ENCODE measurements around the gene PLAAT2.
"Not testable (repeated sequence)": the region's sequence is repeated elsewhere in the genome, so short reads cannot be mapped to it uniquely, and the experiment has no call there.

PLAAT2 gene

DNA sequence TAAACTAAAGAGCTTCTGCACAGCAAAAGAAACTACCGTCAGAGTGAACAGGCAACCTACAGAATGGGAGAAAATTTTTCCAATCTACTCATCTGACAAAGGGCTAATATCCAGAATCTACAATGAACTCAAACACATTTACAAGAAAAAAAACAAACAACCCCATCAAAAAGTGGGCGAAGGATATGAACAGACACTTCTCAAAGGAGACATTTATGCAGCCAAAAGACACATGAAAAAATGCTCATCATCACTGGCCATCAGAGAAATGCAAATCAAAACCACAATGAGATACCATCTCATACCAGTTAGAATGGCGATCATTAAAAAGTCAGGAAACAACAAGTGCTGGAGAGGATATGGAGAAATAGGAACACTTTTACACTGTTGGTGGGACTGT is 15.7 kb upstream of the PLAAT2 start:
- not testable (repeated sequence) for DNase-seq (ENCODE audit: low read depth in 2 of 2)

DNA sequence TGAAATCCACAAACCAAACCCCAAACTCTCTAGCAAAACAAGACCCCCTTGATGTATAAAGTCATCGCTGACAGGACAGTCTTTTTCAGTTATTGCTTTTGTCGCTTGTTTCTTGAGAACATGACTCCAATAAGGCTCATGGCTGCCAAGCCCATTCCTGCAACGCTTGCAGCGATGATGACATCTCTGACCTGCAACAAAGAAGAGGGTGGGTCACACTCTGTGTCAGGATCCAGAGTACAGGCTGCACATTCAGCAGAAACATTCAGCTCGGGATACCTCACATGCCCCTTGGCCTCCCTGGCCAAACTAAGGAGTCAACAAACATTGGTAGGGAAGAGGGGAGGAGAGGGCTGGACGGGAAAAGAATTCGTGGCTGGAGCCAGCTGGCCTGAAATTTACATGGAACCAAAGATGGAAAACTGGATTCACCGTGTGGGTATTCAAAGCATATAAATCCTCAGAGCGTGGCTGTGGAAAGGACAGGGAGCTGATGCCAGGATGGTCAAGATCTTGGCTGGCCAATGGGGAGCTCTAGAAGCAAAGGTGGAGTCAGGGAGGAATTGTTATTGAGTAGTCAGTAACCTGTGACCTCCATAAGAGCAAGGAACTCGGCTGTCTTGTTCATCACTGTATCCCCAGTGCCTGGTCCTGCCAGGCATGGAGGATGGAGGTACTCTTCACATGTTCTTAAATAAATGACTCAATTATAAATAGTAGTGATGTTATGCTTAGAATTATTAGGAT is 11.8 kb upstream of the PLAAT2 start:
- DNase-seq (ENCODE audit: low read depth in 2 of 2), result no peak

DNA sequence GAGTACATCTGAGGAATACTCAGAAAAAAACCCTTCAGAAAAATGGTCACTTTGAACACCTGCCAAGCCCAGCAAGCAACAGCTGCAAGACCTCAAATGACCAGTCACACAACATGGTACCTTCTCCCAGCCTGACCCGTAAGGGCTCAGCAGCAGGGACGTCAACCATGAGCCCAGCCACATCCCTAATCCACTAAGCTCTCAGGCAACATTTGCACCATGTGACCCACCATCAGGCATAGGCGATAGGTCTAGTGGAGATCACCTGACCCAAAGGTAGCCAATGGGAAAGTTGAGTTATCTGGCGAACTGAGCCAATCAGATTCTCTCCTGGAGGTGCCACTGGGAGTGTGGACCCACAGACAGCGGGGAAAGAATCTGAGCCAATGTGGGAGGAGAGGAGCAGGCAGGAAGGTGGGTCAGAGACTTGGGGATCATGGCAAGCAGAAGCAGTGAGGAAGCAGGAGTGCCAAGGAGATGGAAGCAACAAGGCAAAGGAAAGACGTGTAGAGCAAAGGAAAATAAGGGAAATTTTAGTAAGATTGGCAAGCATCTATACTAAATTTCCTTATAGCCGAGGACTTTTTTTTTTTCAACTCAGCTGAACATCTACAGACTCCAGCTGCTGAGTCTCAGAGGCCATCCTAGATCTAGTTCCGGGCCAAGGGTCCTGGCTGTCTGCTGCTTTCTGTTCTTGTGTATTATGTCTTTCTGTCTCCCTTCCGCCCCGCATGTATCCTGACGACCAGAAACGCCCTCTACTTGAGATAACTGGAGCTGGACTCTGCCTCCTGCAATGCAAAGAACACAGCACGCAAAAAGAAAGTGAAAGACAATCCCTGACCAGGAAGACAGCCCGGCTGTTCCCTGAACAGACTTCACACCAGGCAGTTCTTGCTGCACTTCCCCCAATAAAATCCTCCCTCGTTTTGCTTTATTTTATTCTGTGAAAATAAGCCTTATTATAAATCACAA is 11.0 kb upstream of the PLAAT2 start:
- no peak for DNase-seq (ENCODE audit: low read depth in 2 of 2)

DNA sequence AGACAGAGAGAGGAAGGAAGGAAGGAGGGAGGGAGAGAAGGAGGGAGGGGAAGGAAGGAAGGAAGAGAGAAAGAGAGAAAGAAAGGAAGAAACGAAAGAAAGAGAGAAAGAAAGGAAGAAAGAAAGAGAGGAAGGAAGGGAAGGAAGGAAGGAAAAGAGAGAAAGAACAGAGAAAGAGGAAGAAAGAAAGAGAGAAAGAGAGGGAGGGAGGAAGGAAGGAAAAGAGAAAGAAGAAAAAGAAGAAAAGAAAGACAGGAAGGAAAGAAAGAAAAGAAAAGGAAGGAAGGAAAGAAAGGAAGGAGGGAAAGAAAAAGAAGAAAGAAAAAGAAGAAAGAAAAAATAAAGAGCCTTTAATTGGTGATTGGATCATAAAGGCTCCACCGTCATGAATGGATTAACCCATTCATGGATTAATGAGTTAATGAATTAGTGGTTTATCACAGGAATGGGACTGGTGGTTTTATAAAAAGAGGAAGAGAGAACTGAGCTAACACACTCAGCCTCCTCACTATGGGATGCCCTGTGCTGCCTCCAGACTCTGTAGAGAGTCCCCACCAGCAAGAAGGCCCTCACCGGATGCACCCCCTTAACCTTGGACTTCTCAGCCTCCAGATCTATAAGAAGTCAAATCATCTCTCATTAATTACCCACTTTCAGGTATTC is 9.0 kb upstream of the PLAAT2 start:
- DNase-seq (ENCODE audit: low read depth in 2 of 2), result no peak

DNA sequence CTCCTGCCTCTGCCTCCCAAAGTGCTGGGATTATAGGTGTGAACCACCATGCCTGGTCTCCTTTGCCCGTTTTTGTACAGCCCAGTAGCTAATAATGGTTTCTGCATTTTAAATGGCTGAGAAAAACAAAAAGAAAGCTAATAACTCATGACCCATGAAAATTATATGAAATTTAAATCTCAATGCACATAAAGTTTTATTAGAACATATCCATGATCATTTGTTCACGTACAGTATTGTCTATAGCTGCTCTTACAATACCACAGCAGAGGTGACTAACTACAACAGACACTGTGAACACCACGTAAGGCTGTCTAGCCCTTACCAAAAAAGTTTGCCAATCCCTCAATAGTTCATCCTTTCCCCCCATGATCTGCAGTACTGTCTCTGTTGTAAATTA is 6.4 kb upstream of the PLAAT2 start:
- DNase-seq (ENCODE audit: low read depth in 2 of 2), result no peak

DNA sequence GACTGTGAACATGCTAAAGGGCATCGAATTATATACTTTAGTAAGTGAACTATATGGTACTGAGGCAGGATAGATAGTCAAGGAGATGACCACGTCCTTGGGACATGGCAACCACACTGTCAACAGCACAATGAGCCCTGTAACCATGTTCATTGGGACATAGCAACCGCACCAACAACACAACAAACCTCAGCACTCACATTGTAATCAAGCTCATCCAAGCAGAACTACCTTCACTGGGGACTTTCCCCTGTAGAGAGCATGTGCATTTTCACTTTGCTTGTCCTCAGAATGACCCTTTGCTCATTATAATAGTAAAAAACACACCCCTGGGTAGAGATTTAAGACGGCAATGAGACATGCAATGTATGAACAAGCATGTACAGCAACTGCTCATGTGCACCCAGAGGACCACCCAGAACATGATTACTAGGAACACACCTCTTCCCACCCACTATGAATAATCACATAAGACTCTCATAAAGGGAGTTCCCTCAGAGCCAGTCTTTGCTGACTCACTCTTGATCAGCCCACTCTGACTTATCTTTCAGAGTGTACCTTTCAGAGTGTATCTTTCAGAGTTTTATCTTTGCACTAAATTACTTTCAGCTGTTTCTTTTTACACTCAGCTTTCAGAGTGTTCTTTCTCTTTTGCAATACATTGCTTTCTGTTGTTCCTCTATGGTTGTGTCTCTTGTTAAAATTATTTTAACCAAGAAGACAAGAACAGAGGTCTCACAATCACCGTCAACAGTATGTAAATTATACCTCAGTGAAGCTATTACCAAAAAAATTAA is 4.1 kb upstream of the PLAAT2 start:
- peak in 1 of 2 donors; percentile 44 for DNase-seq (ENCODE audit: low read depth in 2 of 2)

DNA sequence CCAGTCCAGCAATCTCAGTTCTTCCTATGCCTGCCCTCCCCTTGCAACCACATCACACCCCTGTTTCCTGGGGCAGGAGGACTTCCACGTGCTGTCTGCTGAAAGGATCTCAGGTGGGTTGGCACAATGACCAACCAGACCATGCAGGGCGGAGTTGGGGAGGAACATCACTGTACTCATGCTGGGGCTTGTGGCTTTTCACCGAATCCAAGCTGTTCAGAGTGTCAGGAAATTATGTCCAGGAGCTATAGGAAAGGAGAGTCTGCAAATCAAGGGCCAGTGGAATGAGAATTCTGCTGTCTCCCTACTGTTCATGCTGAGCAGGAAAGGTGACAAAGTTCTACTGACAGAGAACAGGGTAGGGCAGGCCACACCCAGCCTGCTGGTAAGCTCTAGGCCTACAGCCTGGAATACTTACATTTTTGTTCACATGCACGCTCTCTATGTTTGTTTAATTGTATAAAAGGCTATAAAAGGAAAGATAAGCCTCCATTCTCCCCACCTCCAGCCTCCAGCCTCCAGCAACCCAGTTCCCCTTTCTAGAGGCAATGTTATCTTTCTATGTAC is 1.7 kb upstream of the PLAAT2 start:
- no peak for DNase-seq (ENCODE audit: low read depth in 2 of 2)

DNA sequence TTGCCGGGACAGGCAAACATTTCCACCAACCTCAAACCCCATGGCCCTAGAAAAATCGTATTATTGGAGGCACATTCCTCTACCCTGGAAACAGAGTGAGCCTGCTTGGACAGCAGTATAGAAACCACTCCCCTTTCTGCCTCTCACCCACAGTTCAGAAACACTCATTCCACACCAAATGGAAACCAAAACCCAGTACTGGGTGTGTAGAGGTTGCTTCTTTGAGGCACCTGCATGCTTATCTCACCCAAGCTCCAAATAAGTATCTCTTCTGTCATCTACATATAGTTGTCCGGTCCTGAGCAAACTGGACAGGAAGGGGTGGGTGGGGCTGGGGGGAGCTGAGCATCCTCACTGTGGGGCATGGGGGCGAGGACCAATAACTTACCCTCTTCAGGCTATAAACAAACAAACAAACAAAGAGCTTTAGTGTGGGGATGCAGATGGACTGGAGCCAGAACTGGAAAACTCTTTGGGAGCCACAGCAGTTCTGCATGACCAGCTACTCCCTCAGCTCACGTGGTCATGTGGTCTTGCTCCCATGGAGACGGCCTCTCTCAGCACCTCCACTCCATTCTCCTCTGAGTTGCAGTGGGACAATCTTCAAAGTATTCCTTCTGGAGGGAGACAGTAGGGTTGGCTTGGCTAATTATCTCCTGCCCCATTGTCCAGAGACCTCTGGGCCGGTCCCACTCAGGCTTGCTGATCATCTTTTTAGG is 1.0 kb upstream of the PLAAT2 start:
- DNase-seq (ENCODE audit: low read depth in 2 of 2), result peak in 1 of 2 donors; percentile 14

DNA sequence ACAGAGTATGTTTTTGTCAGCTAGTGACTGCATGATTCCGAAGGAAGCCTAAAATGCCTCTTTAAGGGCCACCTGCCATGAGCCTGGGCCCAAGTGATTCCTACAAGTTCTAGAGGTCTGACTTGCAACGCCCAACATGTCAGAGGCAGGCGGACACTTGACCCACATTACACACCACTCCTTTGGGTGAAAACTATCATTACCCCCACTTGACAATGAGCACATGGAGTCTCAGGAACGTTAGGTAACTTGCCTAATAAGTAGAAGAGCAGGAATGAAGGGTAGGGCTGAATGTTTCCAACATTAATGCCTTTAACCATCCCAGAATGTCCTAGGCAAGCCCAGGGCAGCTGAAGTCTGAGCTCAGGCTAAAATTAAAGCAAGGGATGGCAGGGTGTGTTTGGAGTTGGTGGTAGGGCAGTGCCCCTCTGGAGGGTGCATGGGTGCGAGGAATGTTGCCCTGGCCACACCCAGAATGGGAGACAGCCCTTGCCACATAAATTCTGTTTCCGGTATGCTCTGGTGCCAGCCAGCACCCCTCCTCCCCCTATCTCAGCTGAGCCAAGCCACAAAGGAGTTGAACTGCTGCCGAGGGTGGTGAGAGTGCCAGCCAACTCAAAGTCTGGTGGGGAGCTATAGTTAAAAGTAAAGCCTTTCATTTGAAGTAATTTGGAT is 2.5 kb downstream of the PLAAT2 start:
- no peak for DNase-seq (ENCODE audit: low read depth in 2 of 2)

DNA sequence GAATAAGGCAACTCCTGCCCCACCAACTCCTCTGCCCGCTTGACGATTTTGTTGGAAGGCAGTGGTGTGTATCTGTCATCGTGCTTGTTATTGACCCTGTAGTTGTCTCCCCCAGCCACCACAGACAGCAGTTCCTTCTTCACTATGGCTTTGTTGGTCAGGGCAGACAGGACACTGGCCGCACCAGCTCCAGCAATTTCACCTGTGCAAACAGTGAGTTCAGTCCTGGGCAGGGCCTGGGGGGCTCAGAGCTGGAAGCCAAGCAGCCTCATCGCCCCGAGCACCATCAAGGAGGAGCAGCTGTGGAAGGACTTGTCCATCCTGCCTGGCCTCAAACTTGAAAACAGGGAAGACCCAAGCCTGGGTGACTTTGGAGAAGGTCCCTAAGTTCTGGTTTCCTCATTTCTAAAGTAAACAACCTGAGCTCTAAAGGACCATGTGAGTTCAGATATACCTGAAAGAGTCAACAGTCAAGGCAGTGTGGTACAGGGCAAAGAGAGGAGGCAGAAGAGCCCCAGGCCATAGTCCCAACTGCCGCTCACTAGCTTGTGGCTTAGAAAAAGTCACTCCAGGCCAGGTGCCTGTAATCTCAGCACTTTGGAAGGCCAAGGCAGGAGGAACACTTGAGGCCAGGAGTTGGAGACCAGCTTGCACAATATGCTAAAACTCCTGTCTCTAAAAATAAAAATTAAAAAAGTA is 4.6 kb downstream of the PLAAT2 start:
- DNase-seq (ENCODE audit: low read depth in 2 of 2), result no peak

DNA sequence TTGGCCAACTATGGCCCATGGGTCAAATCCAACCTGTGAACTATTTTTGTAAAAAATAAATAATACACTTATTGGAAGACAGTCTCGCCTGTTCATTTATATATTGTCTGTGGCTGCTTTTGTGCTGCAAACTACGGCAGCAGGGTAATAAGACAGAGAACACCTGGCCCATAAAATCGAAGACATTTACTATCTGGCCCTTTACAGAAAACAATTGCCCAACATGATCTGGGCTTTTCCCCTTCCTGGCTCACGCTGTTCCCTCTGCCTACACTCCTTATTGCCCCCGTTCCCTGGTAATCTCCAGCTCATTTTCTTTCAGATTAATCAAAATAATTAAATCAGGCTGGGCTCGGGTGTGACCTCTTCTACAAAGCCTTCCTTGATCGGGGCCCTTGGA is 5.6 kb downstream of the PLAAT2 start:
- no peak for DNase-seq (ENCODE audit: low read depth in 2 of 2)

DNA sequence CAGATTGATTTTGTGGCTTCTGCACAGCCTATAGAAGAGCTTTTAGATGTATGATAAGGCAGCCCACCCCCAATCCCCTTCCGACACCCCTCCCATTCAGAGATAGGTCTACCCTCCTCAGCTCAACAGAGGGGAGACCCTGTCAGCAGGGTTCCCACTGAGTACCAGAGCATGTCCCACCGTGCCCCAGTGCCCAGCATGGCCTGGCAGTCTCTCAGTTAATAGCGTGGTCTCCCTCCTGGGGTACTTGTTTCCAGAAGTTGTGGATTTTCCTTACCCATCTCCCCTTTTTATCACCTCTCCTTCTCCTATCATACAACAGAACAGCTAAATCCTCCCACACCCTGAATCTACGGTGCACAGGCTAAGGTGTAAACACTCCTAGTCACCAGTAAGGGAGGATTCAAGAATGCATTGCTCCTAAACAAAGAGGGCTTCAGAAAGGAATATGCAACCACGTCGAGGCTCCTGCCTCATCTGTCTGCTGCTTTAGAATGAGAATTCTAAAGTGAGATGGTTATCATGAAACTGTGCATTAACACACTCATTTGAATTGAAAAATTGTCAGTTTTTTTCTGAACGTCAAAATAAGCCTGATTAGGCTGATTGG is 6.7 kb downstream of the PLAAT2 start:
- no peak for DNase-seq (ENCODE audit: low read depth in 2 of 2)

DNA sequence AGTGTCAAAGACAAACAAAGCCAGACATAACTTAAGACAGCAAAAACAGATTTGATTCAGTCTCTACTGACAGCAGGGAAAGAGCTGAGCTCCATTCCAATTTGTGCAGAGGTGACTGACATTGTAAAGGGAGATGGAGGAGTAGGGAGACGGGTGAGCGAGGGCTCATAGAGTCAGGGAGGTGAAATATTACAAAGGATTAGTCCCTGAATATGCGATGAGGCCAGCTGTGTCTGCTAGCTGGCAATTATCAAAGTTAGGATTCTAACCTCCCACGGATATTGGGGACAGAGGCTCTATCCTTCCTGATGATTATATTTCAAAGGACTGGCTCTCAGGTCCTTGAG is 8.3 kb downstream of the PLAAT2 start:
- no peak for DNase-seq (ENCODE audit: low read depth in 2 of 2)

DNA sequence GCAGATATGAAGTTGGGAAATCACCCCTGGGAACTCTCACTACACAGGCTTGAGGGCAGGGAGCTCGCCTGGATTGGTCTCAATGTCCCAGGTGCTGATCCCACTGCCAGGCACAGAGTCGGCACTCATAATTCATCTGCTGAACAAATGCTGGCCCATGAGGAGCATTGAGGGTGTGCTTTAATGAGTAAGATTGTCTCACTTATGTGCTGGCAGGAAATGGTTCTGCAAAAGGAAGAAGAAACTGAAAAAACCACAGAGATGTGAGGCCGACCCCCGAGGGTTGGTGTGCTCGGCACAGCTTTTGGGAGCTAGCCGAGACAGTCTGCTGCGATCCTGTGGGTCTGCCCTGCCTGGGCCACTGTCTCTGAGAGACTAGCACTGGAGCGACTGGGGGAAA is 9.4 kb downstream of the PLAAT2 start:
- DNase-seq (ENCODE audit: low read depth in 2 of 2), result peak in 1 of 2 donors; percentile 35

DNA sequence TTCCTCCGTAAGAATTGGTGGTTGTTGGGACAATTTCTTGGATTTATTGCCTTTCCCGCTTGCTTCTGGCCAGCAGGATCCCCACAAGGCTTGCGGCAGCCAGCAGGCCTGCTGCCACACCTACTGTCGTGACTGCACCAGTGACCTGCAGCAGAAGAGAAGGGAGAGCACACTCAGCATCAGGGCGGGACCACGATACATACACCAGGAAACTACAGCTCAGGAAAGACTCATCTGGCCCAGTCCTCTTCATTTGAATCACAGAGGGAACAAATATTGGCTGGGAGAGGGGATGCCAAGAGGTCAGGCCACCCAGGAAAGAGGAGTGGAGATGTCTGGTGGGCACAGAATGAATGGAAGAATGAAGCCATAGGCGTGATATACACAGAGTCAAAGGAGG is 10.3 kb downstream of the PLAAT2 start:
- no peak for DNase-seq (ENCODE audit: low read depth in 2 of 2)

DNA sequence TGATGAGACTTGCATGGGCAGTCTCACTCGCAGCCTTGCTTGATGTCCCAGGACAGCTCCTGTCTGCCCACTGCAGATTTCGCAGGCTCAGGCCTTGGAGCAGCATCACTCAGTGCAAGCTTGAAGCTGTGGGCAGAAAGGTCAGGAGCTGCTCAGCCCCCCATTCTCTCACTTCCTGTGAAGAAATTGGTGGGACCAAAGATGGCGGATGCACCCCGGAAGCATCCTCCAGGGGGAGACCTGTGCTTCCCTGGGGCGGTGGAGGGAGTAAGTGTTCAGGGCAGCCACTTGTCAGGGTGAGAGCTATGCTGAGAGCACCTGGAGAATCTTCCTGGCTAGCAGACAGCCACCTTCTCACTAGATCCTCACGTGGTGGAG is 11.3 kb downstream of the PLAAT2 start:
- no peak for DNase-seq (ENCODE audit: low read depth in 2 of 2)

DNA sequence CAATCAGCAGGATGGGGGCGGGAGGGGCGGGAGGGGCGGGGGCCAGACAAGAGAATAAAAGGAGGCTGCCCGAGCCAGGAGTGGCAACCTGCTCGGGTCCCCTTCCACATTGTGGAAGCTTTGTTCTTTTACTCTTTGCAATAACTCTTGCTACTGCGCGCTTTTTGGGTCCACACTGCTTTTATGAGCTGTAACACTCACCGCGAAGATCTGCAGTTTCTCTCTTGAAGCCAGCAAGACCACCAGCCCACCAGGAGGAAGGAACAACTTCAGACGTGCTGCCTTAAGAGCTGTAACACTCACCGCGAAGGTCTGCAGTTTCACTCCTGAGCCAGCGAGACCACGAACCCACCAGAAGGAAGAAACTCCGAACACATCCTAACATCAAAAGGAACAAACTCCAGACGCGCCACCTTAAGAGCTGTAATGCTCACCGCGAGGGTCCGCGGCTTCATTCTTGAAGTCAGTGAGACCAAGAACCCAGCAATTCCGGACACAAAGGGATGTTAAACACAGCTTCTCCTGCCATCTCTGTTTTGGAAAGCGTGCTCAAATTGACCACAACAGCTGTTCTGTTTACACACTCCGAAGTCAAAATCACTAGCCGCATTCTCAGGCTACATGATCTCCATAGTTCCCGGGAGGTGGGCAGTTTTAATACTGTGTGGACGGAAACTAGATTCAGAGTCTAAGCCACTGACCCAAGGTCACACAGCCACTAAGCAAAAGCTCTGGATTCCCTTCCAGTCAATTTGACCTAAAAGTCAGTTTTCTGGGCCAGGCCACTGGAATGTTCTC is 11.9 kb downstream of the PLAAT2 start:
- DNase-seq (ENCODE audit: low read depth in 2 of 2), result no peak

DNA sequence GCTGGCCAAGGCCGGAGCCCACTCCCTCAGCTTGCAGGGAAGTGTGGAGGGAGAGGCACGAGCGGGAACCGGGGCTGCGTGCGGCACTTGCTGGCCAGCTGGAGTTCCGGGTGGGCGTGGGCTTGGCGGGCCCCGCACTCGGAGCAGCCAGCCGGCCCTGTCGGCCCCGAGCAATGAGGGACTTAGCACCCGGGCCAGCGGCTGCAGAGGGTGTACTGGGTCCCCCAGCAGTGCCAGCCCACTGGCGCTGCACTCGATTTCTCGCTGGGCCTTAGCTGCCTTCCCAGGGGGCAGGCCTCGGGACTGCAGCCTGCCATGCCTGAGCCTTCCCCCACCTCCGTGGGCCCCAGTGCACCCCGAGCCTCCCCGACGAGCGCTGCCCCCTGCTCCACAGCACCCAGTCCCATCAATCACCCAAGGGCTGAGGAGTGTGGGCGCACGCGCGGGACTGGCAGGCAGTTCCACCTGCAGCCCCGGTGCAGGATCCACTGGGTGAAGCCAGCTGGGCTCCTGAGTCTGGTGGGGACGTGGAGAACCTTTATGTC is 13.0 kb downstream of the PLAAT2 start:
- DNase-seq (ENCODE audit: low read depth in 2 of 2), result not testable (repeated sequence)
